Measurements from ENCODE around the gene RSBN1. TPM values are rescaled to one million over a fixed set of nuclear protein-coding genes. Genes with fewer than 3 reads are reported as not detected.
A peak's percentile ranks its signal among the peaks of the same experiment; 100 is the strongest.

RSBN1 gene
- total and polyA plus RNA-seq, 9 of the 15 experiments (the other 6 are each of a cell fraction or from before 2014, with no cell fraction given), result 4.5 to 24.3 (median 13.0) TPM

GRCh38 chr1:113811888-113812660 lies at the start of gene RSBN1 (continued):
- TF ChIP-seq TCF7 (IDR thresholded peaks at IDR 0.05; ENCODE audit: borderline replicate concordance), result peak; percentile 73; the same call in 1 of the 2 replicates
- peak in 1 of 2 experiments; percentile 92; a peak in 1 of 3 replicates for TF ChIP-seq CBX3 (IDR thresholded peaks at IDR 0.05; ENCODE audit: borderline replicate concordance in 1 of 2, low read length in 2 of 2)
- peak; percentile 55 for TF ChIP-seq NFIC (IDR thresholded peaks at IDR 0.05)
- peak; percentile 75 for TF ChIP-seq FOSL1 (tag; conservative IDR thresholded peaks at IDR 0.05)
- TF ChIP-seq ZBTB17 (CRISPR knock-in tag; IDR thresholded peaks at IDR 0.05), result peak; percentile 96
- peak; percentile 55; the same call in 1 of the 2 replicates for TF ChIP-seq HEY1 (CRISPR knock-in tag; IDR thresholded peaks at IDR 0.05; ENCODE audit: borderline replicate concordance)
- TF ChIP-seq RBM17 (IDR thresholded peaks at IDR 0.05; ENCODE audit: borderline replicate concordance, low read depth, low read length), result no peak
- no peak for TF ChIP-seq GATA2 (CRISPR knock-in tag; IDR thresholded peaks at IDR 0.05)
- no peak for TF ChIP-seq CBX8 (IDR thresholded peaks at IDR 0.05; ENCODE audit: borderline replicate concordance, extremely low read depth, low read depth, low read length, poor library complexity, severe bottlenecking)
- TF ChIP-seq PATZ1 (CRISPR knock-in tag; IDR thresholded peaks at IDR 0.05; ENCODE audit: borderline replicate concordance), result no peak
- TF ChIP-seq ZNF217 (CRISPR knock-in tag; IDR thresholded peaks at IDR 0.05), result no peak
- no peak for TF ChIP-seq ARHGAP35 (IDR thresholded peaks at IDR 0.05; ENCODE audit: partially characterized antibody)
- no peak for TF ChIP-seq PHB (CRISPR knock-in tag; IDR thresholded peaks at IDR 0.05)
- peak in 1 of 2 experiments; percentile 11; a peak in 1 of 4 replicates for TF ChIP-seq ZMIZ1 (IDR thresholded peaks at IDR 0.05; ENCODE audit: low read depth in 2 of 2, low read length in 2 of 2)
- peak in 1 of 2 experiments; percentile 92; a peak in 2 of 4 replicates for TF ChIP-seq ZNF639 (CRISPR knock-in tag; conservative IDR thresholded peaks at IDR 0.05 in 1 of 2, IDR thresholded peaks at IDR 0.05 in 1 of 2)
- no peak; the same call in none of the 2 replicates for TF ChIP-seq E2F3 (CRISPR knock-in tag; IDR thresholded peaks at IDR 0.05)
- peak; percentile 98 for TF ChIP-seq BHLHE40 (IDR thresholded peaks at IDR 0.05; ENCODE audit: low read length)
- TF ChIP-seq U2AF2 (optimal IDR thresholded peaks at IDR 0.05; ENCODE audit: low read depth, low read length), result no peak
- no peak for TF ChIP-seq PCBP2 (IDR thresholded peaks at IDR 0.05; ENCODE audit: low read depth, low read length, poor library complexity, severe bottlenecking)
- TF ChIP-seq ZNF121 (CRISPR knock-in tag; conservative IDR thresholded peaks at IDR 0.05), result peak; percentile 36; the same call in 1 of the 2 replicates
